GM06990 (cell line): ENCODE data around the gene TRPM3.

ENCODE experiments used
- DNase-seq: peaks from one replicate; pipeline ENCODE4 v3.0.0-alpha.2; 2011; ENCODE audit not compliant: insufficient read length; ENCODE audit errors: extremely low read depth
- H3K27me3 ChIP-seq: replicated peaks from 2 replicates; pipeline ENCODE4 v1.6.0; 2011; ENCODE audit warnings: low read length; ENCODE audit not compliant: control insufficient read depth, insufficient read depth
- H3K36me3 ChIP-seq: 2 replicates; pipeline ENCODE4 v1.5.1; 2011; ENCODE audit warnings: low read length; ENCODE audit not compliant: control insufficient read depth, insufficient read depth
- H3K4me3 ChIP-seq: replicated peaks from 2 replicates; pipeline ENCODE4 v1.5.1; 2011; ENCODE audit warnings: low read depth, mild to moderate bottlenecking, control low read depth, low read length
- CTCF ChIP-seq: IDR thresholded peaks from 2 replicates; pipeline ENCODE4 v1.5.1; 2011; ENCODE audit warnings: low read length, control low read depth, mild to moderate bottlenecking, inconsistent platforms; ENCODE audit not compliant: insufficient read depth, poor library complexity, severe bottlenecking

TRPM3 gene

DNA sequence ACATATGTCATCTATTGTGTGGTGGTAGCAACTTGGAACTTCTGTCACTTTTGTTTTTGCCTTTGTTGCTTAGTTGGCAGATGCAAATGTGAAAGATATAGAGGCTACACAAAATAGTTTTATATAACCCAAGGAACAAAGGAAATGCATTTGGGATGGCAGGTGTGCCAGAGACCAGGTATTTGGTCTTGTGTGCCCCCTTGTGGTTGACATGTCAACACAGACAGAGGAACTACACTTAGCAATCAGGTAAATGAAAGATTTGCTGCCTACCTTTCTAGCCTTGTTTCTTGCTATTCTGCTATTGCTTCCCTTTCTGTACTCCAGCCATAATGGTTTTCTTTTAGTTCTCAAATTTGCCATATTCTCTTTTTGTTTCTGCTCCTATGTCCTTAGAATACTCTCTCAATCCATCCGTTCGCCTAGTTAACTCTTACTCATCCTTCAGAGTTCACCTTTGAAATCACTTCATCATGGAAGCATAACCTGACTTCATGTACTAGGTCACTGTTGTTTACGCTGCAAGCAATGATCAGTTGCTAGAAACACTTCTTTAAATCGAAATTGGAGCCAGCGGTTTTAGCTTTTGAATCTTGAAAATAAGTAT is 119.5 kb downstream of the TRPM3 start:
- no peak overlapping the region for H3K4me3 ChIP-seq
- H3K27me3 ChIP-seq, result no peaks in the 10 kb centered on the region
- H3K36me3 ChIP-seq, result no peaks in the 10 kb centered on the region
- DNase-seq, result no peak
- peak; percentile 65 for TF ChIP-seq CTCF

GRCh38 chr9:70998962-70999361 is 122.5 kb downstream of the TRPM3 start:
- Histone ChIP-seq H3K27me3 (no peaks in the 10 kb centered on the region), H3K36me3 (no peaks in the 10 kb centered on the region), H3K4me3 (no peak overlapping the region)
- DNase-seq, result no peak
- no peak for TF ChIP-seq CTCF

GRCh38 chr9:70995511-70995910 is 125.9 kb downstream of the TRPM3 start:
- no peak for TF ChIP-seq CTCF
- no peak for DNase-seq
- Histone ChIP-seq H3K36me3 (no peaks in the 10 kb centered on the region), H3K4me3 (no peak overlapping the region), H3K27me3 (no peaks in the 10 kb centered on the region)

GRCh38 chr9:70994582-70994981 is 126.8 kb downstream of the TRPM3 start:
- TF ChIP-seq CTCF, result no peak

GRCh38 chr9:70988551-70988950 is 132.9 kb downstream of the TRPM3 start:
- TF ChIP-seq CTCF, result no peak
- no peak for DNase-seq
- Histone ChIP-seq H3K36me3 (no peaks in the 10 kb centered on the region), H3K27me3 (no peaks in the 10 kb centered on the region), H3K4me3 (no peak overlapping the region)

More at GRCh38 chr9:70994582-70994981, 126.8 kb downstream of the TRPM3 start:
- no peaks in the 10 kb centered on the region for H3K36me3 ChIP-seq
- no peak for DNase-seq
- no peak overlapping the region for H3K4me3 ChIP-seq
- H3K27me3 ChIP-seq, result no peaks in the 10 kb centered on the region

DNA sequence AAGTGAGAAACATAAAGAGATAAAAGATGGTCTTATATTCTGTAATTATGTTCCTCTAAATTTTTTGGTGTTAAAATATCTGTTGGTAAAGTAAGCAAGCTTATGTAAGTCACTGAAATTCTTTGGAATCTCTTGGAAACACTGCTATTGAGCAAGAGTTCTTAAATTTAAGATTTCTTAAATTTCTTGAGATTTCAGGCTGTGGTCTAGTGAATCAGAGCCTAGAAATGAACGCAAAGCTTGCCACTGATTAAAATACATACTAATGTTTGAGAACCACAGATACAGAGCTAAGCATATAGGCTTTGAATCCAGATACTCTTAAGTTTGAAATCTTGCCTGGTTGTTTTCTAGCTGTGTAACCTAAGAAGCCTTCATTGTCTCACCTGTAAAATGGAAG is 133.4 kb downstream of the TRPM3 start:
- DNase-seq, result no peak
- no peak overlapping the region for H3K4me3 ChIP-seq
- H3K36me3 ChIP-seq, result no peaks in the 10 kb centered on the region
- no peak for TF ChIP-seq CTCF
- H3K27me3 ChIP-seq, result no peaks in the 10 kb centered on the region
